Renal cortex interstitium (tissue), 15 donors: Measurements from ENCODE around the gene FASTK. TPM values are rescaled to one million over a fixed set of nuclear protein-coding genes. Genes with fewer than 3 reads are reported as not detected.

ENCODE experiments used
- DNase-seq, 11 donors: peaks; one replicate each; pipeline ENCODE4 v3.0.0-alpha.2; 2013; ENCODE audit warnings: low read depth in 9 of 11, low spot score in 4 of 11; ENCODE audit errors: extremely low read depth in 1 of 11
- long read RNA-seq, 16 experiments: transcript quantifications; one replicate each; lab custom pipeline, GENCODE V29; 2026
- polyA plus RNA-seq, 3 donors: library from polyadenylated mRNA; unstranded; fragments of 120-200 nt; gene quantifications; one replicate each; pipeline ENCODE4 v1.2.1, GENCODE V29; 2013; ENCODE audit not compliant: insufficient read length in 3 of 3

FASTK gene
- polyA plus RNA-seq: 10 to 100 TPM; 50.6 to 75.0 (median 71.7) TPM
- long read RNA-seq, donor 1, transcript FASTK-201 (10 exons, 1,827 nt): major isoform, 9 of 41 reads
- long read RNA-seq, donor 1, partial matches to known transcripts: 28 of 41 reads
- long read RNA-seq, donor 1, other reads (novel, unspliced or antisense): 0 of 41 reads
- long read RNA-seq, donor 2, transcript FASTK-201 (10 exons, 1,827 nt): major isoform, 8 of 51 reads
- long read RNA-seq, donor 2, partial matches to known transcripts: 38 of 51 reads
- long read RNA-seq, donor 2, other reads (novel, unspliced or antisense): 0 of 51 reads
- long read RNA-seq, donor 3, transcript FASTK-201 (10 exons, 1,827 nt): major isoform, 10 of 111 reads
- long read RNA-seq, donor 3, partial matches to known transcripts: 93 of 111 reads
- long read RNA-seq, donor 3, other reads (novel, unspliced or antisense): 0 of 111 reads
- long read RNA-seq, donor 4, transcript FASTK-201 (10 exons, 1,827 nt): major isoform, 8 of 91 reads
- long read RNA-seq, donor 4, partial matches to known transcripts: 78 of 91 reads
- long read RNA-seq, donor 4, other reads (novel, unspliced or antisense): 0 of 91 reads
- long read RNA-seq, donor 5: 0 reads
- long read RNA-seq, donor 6, transcript FASTK-201 (10 exons, 1,827 nt): major isoform, 6 of 74 reads
- long read RNA-seq, donor 6, partial matches to known transcripts: 62 of 74 reads
- long read RNA-seq, donor 6, other reads (novel, unspliced or antisense): 0 of 74 reads
- long read RNA-seq, donor 7, transcript FASTK-216 (2 exons, 818 nt): minor isoform, 5 of 103 reads
- long read RNA-seq, donor 7, transcript FASTK-201 (10 exons, 1,827 nt): major isoform, 6 of 103 reads
- long read RNA-seq, donor 7, partial matches to known transcripts: 89 of 103 reads
- long read RNA-seq, donor 7, other reads (novel, unspliced or antisense): 0 of 103 reads
- long read RNA-seq, donor 8: 0 reads
- long read RNA-seq, donor 9, transcript FASTK-201 (10 exons, 1,827 nt): major isoform, 9 of 81 reads
- long read RNA-seq, donor 9, partial matches to known transcripts: 64 of 81 reads
- long read RNA-seq, donor 9, other reads (novel, unspliced or antisense): 0 of 81 reads
- long read RNA-seq, donor 10, transcript FASTK-201 (10 exons, 1,827 nt): major isoform, 11 of 85 reads
- long read RNA-seq, donor 10, partial matches to known transcripts: 70 of 85 reads
- long read RNA-seq, donor 10, other reads (novel, unspliced or antisense): 0 of 85 reads
- long read RNA-seq, donor 11, transcript FASTK-201 (10 exons, 1,827 nt): major isoform, 9 of 64 reads
- long read RNA-seq, donor 11, partial matches to known transcripts: 49 of 64 reads
- long read RNA-seq, donor 11, other reads (novel, unspliced or antisense): 0 of 64 reads
- long read RNA-seq, donor 12, transcript FASTK-201 (10 exons, 1,827 nt): major isoform, 6 of 20 reads
- long read RNA-seq, donor 12, partial matches to known transcripts: 14 of 20 reads
- long read RNA-seq, donor 12, other reads (novel, unspliced or antisense): 0 of 20 reads
- long read RNA-seq, donor 13: 0 reads
- long read RNA-seq, donor 14, transcript FASTK-201 (10 exons, 1,827 nt): major isoform, 6 of 56 reads
- long read RNA-seq, donor 14, partial matches to known transcripts: 41 of 56 reads
- long read RNA-seq, donor 14, other reads (novel, unspliced or antisense): 0 of 56 reads
- long read RNA-seq, donor 15, transcript FASTK-201 (10 exons, 1,827 nt): major isoform, 5 of 36 reads
- long read RNA-seq, donor 15, partial matches to known transcripts: 29 of 36 reads
- long read RNA-seq, donor 15, other reads (novel, unspliced or antisense): 0 of 36 reads
- long read RNA-seq, donor 16, transcript FASTK-202 (9 exons, 1,402 nt): minor isoform, 6 of 195 reads
- long read RNA-seq, donor 16, transcript FASTK-201 (10 exons, 1,827 nt): major isoform, 20 of 195 reads
- long read RNA-seq, donor 16, partial matches to known transcripts: 162 of 195 reads
- long read RNA-seq, donor 16, other reads (novel, unspliced or antisense): 0 of 195 reads

- DNase-seq: peak in 7 of 11 donors; percentile 83 to 90 (median 87)
Observed at GRCh38 chr7:151080522-151081169, at the start of gene FASTK. Gene FASTK (minus strand): TSS chr7:151080809. CDS start chr7:151080766, 43 bp downstream.

GRCh38 chr7:151129960-151130591 lies 49.5 kb upstream of the FASTK start:
- DNase-seq: no peak

GRCh38 chr7:151129117-151129959 lies 48.7 kb upstream of the FASTK start:
- DNase-seq: no peak

- DNase-seq: no peak
Observed at GRCh38 chr7:151128716-151129115, 48.1 kb upstream of the FASTK start.

GRCh38 chr7:151128144-151128543 lies 47.5 kb upstream of the FASTK start:
- DNase-seq: no peak

- no peak for DNase-seq
Observed at GRCh38 chr7:151126491-151127137, 46.0 kb upstream of the FASTK start.

GRCh38 chr7:151125846-151126481 lies 45.4 kb upstream of the FASTK start:
- no peak for DNase-seq

- no peak for DNase-seq
Observed at GRCh38 chr7:151125470-151125845, 44.8 kb upstream of the FASTK start.

- DNase-seq: no peak
Observed at GRCh38 chr7:151124899-151125399, 44.3 kb upstream of the FASTK start.

GRCh38 chr7:151124481-151124880 lies 43.9 kb upstream of the FASTK start:
- no peak for DNase-seq

GRCh38 chr7:151123822-151124464 lies 43.3 kb upstream of the FASTK start:
- DNase-seq: peak in 10 of 11 donors; percentile 69 to 83 (median 77)

GRCh38 chr7:151123158-151123821 lies 42.7 kb upstream of the FASTK start:
- DNase-seq: no peak

GRCh38 chr7:151122796-151123157 lies 42.2 kb upstream of the FASTK start:
- DNase-seq: no peak

- no peak for DNase-seq
Observed at GRCh38 chr7:151122276-151122675, 41.7 kb upstream of the FASTK start.
